Thyroid gland (tissue), 4 donors: ENCODE data around the gene SHISAL2A.

Experiments
- POLR2A ChIP-seq, 2 donors: fragments of 450-650 bp; IDR thresholded peaks; one replicate each; pipeline ENCODE4 v1.6.1; 2017; ENCODE audit warnings: antibody characterized with exemption in 2 of 2, mild to moderate bottlenecking in 2 of 2, moderate library complexity in 1 of 2
- TF ChIP-seq, protein P1 (sequence below), 6 experiments: fragments of 200-600 bp in 3 of 6; fragments of 450-650 bp in 3 of 6; sonication (generic) in 3 of 6; IDR thresholded peaks; one replicate each; pipeline ENCODE4 v1.5.1; 2016 to 2019; ENCODE audit warnings: antibody characterized with exemption in 6 of 6, mild to moderate bottlenecking in 2 of 6, inconsistent platforms in 1 of 6, moderate library complexity in 1 of 6

DNA sequence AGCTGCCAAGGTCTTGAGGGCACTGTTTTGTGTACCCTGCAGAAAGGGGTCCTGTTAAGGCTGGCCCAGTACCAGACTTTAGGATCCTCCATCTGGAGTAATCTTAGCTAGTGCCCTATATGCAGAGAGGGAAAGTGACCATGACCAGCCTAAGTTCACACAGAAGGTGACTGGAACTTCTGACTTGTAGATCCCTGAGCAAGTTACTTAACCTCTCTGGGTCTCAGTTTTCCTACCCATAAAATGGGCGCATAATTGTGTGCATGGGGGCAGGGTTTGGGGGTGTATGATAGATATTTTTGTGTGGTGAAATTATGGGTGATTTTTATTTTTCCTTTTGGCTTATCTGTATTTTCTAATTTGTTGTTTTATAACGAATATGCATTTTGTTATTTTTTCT, 3.3 kb upstream of the SHISAL2A start:
- TF ChIP-seq POLR2A (IDR thresholded peaks at IDR 0.05), result no peak
- TF ChIP-seq, protein P1, sequence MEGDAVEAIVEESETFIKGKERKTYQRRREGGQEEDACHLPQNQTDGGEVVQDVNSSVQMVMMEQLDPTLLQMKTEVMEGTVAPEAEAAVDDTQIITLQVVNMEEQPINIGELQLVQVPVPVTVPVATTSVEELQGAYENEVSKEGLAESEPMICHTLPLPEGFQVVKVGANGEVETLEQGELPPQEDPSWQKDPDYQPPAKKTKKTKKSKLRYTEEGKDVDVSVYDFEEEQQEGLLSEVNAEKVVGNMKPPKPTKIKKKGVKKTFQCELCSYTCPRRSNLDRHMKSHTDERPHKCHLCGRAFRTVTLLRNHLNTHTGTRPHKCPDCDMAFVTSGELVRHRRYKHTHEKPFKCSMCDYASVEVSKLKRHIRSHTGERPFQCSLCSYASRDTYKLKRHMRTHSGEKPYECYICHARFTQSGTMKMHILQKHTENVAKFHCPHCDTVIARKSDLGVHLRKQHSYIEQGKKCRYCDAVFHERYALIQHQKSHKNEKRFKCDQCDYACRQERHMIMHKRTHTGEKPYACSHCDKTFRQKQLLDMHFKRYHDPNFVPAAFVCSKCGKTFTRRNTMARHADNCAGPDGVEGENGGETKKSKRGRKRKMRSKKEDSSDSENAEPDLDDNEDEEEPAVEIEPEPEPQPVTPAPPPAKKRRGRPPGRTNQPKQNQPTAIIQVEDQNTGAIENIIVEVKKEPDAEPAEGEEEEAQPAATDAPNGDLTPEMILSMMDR (IDR thresholded peaks at IDR 0.05), result no peak
